CD4-positive, alpha-beta T cell treated with Interferon alpha-2 for 1 hour (primary cell): ENCODE measurements around the gene MCOLN1.
A peak's percentile ranks its signal among the peaks of the same experiment; 100 is the strongest.
"Not testable (repeated sequence)": the region's sequence is repeated elsewhere in the genome, so short reads cannot be mapped to it uniquely, and the experiment has no call there.

Source experiments
- DNase-seq, 2 donors: peaks; one replicate each; pipeline ENCODE4 v3.0.0-alpha.2; 2020 to 2022

Gene MCOLN1

DNA sequence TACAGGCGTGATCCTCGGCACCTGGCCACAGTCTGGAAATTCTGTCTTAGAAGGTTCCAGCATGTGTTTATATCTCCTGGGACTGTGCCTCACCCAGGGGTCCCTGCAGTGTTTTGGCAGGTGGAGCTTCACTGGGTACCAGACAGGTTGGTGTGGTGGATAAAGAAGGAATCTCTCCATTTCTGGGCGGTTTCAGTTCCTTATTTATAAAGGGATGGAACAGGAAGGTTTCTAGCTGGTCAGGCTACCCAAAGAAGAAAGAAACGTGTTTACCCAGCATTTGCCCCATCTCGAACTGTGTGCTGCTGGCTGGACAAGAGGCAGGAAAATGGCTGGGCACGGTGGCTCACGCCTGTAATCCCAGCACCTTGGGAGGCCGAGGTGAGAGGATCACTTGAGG, 22.9 kb downstream of the MCOLN1 start:
- no peak for DNase-seq

DNA sequence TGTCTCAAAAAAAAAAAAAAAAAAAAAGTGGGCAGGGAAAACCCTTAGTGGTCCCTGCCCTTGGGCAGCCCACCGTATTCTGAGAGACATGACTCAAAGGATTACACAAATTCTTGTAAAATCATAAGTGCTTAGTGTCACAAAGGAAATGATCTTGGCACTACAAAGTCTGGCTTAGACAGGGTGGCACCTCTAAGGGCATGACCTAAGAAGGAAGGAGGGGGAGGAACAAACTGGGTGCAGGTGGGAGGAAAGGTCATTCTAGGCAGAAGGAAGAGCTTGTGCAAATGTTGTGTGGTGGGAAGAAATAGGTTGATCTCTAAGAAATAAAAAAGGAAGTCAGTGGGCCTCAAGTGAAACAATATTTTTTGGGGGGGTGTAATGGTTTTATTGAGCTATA, 23.5 kb downstream of the MCOLN1 start:
- peak in 1 of 2 donors; percentile 25 for DNase-seq

DNA sequence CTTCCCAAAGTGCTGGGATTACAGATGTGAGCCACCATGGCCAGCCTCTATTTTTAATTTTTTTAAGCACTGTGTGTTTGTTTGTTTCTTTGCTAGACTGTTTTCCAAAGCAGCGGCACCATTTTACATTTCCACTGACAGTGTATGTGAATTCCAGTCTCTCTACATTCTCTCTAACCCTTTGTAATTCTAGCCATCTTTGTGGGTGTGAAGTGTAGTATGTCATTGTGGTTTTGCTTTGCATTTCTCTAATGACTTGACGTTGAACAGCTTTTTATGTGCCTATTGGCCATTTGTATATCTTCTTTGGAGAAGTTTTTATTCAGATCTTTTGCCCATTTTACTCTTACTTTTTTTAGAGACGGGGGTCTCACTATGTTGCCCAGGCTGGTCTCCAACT, 24.7 kb downstream of the MCOLN1 start:
- DNase-seq: no peak

DNA sequence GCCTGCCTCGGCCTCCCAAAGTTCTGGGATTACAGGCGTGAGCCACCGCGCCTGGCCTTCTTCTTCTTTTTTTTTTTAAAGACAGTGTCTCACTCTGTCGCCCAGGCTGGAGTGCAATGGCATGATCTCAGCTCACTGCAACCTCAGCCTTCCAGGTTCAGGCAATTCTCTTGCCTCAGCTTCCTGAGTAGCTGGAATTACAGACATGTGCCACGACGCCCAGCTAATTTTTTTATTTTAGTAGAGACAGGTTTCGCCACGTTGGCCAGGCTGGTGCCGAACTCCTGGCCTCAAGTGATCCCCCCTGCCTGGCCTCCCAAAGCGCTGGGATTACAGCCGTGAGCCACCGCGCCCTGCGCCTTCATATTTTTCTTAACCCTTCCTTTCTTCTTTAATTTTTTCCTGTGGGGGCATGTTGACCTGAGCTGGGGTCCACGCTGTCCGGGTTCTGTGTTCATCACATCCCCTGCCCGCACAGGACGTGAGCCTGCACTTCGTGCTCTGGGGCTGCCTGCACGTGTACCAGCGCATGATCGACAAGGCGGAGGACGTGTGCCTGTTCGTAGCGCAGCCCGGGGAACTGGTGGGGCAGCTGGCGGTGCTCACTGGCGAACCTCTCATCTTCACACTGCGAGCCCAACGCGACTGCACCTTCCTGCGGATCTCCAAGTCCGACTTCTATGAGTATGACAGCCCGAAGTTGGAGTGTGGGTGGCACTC, 27.2 kb downstream of the MCOLN1 start:
- no peak for DNase-seq

DNA sequence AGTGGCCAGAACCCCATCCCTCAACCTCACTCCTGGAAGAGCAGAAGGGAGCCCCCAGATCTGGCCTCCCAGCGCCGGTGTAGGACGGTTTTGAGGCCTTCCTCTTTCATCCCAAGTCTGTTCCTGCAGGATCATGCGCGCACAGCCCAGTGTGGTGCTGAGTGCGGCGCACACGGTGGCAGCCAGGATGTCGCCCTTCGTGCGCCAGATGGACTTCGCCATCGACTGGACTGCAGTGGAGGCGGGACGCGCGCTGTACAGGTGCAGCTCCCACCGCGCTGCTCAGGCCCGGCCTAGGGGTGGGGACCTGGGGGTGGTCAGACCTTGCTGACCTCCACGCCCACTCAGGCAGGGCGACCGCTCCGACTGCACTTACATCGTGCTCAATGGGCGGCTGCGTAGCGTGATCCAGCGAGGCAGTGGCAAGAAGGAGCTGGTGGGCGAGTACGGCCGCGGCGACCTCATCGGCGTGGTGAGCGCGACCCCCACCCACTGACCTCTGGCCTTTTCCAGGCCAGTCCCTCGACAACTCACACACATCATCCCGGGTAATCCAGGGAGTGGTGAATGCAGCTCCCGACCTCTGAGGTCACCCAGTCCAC, 27.8 kb downstream of the MCOLN1 start:
- DNase-seq: no peak

DNA sequence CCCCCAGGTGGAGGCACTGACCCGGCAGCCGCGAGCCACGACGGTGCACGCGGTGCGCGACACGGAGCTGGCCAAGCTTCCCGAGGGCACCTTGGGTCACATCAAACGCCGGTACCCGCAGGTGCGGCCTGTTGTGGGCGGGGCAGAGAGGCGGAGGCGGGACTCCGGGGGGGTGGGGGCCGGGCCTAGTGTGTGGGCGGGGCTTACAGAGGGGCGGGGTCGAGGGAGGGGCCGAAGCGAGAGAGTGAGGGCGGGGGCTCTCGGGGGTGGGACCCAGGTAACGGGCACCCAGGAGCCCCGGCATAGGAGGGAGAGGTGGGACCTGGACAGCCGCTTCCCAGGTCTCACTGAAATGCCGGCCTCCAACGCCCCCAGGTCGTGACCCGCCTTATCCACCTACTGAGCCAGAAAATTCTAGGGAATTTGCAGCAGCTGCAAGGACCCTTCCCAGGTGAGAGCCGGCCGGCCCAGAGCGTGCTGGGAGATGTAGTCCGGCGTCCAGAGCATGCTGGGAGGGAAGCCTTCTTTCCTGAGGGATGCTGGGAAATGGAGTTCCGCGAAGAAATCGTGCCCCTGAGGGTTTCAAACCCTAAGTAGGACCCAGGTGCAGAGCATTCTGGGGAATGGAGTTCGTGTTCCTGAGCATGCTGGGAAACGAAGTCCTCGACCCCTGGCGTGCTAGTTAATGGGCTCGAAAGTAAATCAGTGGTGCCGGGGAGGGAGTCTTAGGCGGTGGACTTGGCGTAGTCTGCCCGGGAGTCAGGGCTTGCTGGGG, 28.8 kb downstream of the MCOLN1 start:
- peak; percentile 50 to 61 for DNase-seq

DNA sequence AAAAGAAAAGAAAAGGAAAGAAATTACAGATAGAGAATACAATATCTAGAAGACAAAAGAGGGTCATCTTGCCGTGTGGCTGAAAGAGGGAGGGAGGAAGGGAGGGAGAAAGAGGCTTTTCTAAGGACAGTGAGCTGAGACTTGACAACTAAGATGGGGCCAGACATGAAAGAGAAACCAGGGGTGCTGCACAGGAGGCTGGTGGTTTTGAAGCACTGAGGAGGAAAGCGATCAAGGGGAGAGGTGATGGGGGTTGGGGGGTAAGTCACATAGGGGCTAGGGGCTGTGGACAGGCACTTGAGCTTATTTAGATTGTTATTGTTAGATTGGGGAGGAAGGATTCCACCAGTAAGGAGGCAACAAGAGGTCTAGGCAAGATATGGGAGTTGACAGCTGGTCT, 30.4 kb downstream of the MCOLN1 start:
- no peak for DNase-seq

DNA sequence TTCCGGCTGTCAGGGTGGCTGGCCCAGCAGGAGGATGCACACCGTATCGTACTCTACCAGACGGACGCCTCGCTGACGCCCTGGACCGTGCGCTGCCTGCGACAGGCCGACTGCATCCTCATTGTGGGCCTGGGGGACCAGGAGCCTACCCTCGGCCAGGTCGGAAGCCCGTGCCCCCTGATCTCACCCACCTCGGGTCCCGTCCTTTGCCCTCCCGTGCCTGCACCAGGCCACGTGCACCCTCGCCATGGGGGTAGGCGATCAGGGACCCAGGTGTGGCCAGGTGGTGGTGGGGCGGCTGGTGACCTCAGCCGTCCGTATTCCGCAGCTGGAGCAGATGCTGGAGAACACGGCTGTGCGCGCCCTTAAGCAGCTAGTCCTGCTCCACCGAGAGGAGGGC, 32.1 kb downstream of the MCOLN1 start:
- no peak for DNase-seq

DNA sequence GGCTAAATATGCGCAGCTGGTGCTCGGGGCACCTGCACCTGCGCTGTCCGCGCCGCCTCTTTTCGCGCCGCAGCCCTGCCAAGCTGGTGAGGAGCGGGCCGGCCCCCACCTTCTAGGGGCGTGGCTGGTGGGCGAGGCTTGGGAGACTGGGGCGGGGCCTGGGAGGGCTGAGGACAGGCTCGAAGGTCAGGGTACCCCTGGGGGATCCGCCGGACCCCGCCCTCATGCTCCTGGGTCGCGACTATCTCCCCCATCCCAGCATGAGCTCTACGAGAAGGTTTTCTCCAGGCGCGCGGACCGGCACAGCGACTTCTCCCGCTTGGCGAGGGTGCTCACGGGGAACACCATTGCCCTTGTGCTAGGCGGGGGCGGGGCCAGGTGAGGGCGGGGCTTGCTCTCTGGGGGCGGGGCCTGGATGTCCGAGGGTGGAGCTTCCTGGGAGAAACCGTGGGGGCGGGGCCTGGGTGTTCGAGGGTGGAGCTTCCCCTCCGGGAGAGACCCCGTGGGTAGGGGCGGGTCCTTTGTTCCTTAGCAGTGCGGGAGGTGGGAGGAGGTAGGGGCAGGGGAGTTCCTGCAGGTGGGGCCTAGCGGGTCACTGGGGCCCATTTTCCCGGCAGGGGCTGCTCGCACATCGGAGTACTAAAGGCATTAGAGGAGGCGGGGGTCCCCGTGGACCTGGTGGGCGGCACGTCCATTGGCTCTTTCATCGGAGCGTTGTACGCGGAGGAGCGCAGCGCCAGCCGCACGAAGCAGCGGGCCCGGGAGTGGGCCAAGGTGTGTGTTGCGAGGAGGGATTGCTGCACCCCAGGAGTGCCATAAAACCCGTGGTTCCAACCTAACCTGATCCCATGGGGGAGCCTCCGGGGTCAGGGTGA, 32.8 kb downstream of the MCOLN1 start:
- no peak for DNase-seq

DNA sequence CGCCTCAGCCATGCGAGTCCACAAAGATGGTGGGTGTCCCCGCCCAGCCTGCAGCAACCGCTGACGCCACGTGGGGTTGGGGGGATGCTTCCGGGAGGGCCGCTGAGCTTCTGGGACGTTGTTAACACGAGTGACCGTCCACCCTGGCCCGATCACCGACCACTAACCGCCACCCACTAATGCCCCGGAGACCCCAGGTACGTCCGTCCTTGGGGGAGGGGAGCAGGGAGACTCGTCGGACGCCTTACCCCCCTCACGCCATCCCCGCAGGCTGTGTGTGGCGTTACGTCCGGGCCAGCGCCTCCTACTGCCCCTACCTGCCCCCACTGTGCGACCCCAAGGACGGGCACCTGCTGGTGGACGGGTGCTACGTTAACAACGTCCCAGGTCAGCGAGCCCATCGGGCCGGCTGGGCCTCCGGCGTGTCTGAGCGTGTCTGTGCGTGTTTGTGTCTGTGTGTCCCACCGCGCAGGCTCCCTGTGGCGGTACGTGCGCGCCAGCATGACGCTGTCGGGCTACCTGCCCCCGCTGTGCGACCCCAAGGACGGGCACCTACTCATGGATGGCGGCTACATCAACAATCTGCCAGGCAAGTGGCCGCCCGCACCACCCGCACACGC, 34.4 kb downstream of the MCOLN1 start:
- no peak for DNase-seq

DNA sequence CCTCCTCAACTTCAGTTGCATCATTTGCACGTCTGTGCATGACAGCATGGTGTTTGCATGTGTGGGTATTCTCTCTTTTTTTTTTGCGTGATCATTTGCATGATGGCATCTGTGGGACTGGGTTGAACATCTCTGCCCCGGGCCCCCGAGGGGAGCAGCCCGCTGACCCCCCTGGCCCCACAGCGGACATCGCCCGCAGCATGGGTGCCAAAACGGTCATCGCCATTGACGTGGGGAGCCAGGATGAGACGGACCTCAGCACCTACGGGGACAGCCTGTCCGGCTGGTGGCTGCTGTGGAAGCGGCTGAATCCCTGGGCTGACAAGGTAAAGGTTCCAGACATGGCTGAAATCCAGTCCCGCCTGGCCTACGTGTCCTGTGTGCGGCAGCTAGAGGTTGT, 36.2 kb downstream of the MCOLN1 start:
- no peak for DNase-seq

DNA sequence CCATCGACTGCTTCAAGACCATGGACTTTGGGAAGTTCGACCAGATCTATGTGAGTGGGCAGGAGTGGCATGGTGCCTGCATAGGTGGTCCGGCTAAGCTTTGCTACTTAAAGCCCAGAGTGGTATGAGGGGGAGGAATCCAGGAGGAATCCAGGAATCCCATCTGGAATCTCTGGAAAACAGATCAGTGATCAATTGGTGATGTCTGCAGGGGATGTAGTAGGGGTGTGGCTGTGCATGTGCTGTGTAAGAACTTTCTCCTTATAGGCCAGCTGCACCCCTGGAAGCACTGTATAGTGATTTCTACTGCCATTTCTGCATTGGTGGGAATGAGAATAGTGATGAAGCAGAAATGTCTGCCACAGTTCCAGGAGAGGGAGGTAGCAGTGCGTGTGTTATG, 36.7 kb downstream of the MCOLN1 start:
- no peak for DNase-seq

DNA sequence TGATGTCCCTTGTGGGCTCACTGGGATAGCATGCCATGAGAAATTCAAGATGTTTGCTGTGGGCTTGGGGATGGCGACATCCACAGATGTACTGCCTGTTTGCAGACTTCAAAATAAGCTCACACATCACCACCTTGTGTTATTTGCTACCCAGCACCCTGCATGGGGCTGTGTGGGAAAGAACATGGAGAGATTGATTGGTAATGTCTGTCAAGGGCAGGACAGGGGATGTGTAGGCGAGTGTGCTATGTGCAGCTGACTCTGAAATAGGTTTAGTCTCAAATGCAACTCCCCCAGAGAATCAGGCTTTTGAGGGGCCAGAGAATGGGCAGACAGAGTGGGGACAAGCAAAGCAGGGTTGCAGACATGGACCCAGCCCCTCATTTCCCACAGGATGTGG, 37.8 kb downstream of the MCOLN1 start:
- no peak for DNase-seq

DNA sequence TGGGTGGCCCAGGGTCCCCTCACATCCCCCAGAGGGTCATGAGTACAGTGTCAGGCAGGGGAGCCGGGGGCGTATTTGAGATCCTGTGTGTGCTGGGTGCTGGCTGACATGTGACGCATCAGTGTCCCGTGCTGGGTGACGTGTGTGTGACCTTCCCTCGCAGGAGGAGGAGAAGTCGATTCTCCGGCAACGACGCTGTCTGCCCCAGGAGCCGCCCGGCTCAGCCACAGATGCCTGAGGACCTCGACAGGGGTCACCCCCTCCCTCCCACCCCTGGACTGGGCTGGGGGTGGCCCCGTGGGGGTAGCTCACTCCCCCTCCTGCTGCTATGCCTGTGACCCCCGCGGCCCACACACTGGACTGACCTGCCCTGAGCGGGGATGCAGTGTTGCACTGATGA, 38.9 kb downstream of the MCOLN1 start:
- no peak for DNase-seq

DNA sequence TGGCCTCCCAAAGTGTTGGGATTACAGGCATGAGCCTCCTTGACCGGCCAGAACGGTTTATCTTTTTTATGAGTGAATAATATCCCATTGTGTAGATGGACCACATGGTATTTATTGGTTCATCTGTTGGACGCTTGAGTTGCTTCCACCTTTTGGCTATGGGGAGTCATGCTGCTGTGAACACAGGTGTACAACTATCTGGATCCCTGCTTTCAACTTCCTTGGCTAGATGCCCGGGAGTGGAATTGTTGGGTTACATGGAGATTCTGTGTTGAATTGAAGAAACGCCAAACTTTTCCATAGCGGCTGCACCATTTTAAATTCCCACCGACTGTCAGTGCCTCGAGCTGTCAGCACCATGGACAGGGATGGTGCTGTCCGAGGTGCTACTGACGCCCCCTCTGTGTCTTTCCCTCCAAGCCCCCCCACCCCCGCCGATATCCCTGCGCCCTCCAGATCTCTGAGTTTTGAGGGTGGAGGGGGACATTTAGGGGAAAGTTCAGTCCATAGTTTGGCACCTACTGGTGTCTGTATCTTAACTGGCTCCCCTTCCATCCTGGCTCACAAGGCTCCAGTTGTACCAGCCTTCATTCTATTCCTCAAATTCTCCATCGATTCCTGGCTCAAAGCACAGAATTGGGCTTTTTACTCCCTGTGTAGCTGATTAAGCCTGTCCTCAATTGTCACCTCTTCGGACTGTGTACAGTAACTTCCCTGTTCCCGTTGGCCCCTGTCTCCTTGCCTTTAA, 40.4 kb downstream of the MCOLN1 start:
- DNase-seq: no peak

DNA sequence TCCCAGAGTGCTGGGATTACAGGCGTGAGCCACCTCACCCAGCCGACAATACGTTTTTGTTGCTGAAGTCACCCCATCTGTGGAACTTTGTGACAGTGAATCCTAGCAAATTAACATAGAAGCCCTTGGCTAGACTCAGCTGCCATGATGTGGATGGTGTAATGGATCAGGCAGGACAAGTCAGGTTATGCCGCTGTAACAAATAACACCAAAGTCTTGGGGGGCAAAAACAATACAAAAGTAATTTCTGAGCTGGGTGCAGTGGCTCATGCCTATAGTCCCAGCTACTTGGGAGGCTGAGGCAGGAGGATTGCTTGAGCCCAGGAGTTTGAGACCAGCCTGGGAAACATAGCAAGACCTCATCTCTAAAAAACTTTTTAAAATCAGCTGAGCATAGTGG, 42.4 kb downstream of the MCOLN1 start:
- DNase-seq: no peak

DNA sequence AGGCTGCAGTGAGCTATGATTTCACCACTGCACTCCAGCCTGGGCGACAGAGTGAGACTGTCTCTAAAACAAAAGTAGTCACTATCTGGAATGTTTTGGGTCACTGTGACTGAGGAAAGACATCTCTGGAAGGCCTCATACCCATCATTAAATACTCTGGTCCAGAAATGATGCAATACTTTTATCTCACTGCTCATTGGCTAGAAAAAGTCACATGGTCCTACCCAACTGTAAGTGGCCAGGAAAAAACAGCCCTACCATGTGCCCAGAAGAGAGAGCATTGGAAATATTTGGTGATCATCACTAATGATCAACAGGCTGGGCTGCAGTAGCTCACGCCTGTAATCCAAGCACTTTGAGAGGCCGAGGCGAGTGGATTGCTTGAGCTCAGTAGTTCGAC, 42.9 kb downstream of the MCOLN1 start:
- no peak for DNase-seq

DNA sequence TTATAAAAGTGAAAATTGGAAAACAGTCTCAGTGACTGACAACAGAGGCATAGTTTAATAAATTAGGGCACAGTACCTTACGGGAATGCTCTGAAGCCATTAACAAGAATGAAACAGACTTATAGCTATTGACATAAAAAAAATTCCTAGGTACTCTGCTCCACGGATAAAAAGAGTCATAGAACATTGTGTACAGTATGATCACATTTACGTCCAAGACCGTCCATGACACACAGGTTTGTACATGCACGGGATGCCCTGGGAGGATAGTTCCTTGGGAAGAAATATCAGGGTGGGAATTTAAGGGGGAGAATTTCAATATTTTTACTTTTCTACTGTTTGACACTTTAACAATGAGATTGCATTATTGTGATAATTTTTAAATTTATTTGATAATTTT, 48.3 kb downstream of the MCOLN1 start:
- DNase-seq: no peak

DNA sequence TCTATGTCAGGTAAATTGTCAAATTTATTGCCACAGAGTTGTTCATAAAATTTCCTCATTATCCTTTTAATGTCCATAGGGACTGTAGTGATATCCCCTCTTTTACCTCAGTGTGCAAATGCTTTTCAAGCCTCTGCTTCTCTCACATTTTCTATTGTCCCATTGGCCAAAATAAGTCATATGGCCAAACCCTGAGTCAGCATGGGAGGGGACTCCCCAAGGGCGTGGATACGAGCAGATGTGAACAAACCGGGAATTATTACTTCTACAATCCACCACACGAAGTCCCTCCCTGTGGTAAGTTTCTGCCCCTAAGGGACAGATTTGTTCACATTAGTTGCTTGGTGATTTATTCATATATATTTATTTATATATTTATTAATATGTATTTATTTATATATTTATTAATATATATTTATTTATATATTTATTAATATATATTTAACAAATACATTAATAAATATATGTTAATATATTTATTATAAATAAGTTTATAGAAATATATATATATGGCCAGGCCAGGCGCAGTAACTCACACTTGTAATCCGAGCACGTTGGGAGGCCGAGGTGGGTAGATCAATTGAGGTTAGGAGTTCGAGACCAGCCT, 53.1 kb downstream of the MCOLN1 start:
- peak; percentile 10 to 19 for DNase-seq

DNA sequence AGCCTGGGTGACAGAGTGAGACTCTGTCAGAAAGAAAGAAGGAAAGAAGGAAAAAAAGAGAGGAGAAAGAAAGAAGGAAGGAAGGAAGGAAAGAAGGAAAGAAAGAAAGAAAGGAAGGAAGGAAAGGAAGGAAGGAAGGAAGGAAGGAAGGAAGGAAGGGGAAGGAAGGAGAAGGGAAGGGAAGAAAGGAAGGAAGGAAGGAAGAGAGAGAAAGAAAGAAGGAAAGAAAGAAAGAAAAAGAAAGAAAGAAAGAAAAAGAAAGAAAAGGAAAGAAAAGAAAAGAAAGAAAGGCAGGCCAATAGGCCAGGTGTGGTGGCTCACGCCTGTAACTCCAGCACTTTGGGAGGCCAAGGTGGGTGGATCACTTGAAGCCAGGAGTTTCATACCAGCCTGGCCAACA, 55.0 kb downstream of the MCOLN1 start:
- not testable (repeated sequence) for DNase-seq

DNA sequence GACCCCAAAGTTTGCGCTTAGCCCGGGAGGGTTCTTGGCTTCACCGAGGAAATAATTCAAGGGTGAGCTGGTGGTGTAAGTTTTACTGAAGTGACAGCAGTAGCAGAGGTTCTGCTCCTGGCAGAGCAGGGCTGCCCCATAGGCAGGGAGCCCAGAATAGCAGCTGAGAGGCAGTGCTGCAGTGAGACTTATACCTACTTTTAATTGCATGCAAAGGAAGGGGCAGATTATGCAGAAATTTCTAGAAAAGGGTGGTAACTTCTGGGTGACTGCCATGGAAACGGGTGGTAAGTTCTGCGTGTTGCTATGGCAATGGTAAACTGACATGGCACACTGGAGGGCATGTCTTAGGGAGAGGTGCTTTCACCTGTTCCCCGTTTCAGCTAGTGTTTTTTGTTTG, 55.7 kb downstream of the MCOLN1 start:
- no peak for DNase-seq

DNA sequence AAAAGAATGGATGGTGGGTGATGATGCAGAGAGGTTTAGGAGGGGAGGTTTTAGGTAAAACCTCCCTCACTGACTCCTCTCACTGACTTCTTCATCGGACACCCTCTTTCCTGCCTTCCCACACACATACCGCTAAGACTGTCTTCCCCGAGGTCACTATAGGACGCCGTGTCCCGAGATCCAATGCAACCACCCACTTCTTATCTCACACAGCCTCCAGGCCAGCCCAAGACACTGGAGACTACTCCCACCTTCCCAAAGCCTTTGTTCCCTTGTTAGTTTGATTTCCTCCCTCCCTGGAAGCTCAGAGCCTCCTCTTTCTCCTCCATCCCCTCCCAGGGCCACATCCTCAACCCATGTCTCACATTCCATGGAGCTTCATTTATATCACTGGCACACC, 56.8 kb downstream of the MCOLN1 start:
- no peak for DNase-seq
